ENCODE results near the gene NPIPA2. TPM values are rescaled to one million over a fixed set of nuclear protein-coding genes. Genes with fewer than 3 reads are reported as not detected.
"Not testable (repeated sequence)": the region's sequence is repeated elsewhere in the genome, so short reads cannot be mapped to it uniquely, and the experiment has no call there.

NPIPA2 gene
- polyA plus RNA-seq (2012; rRNA removed), result 0.36 and 0.80 TPM in 2 replicates
- 0.45 and 0.99 TPM in 2 replicates for polyA plus RNA-seq (2012; cell fraction: cytosol; rRNA removed)
- 0.96 and 3.9 TPM in 2 replicates for polyA plus RNA-seq (2012; cell fraction: nucleus; rRNA removed)

GRCh38 chr16:14742273-14743128 is at the start of gene NPIPA2:
Gene NPIPA2 (plus strand): TSS chr16:14742533. CDS start chr16:14748066, 5,533 bp downstream.
- DNase-seq; CTCF ChIA-PET; H4K20me1 ChIP-seq (ENCODE audit: insufficient read depth); H3K79me2 ChIP-seq (ENCODE audit: insufficient read depth); POLR2A ChIA-PET; H3K4me2 ChIP-seq; H3K4me1 ChIP-seq (ENCODE audit: control insufficient read depth in 1 of 2, insufficient read depth in 2 of 2, low read depth in 1 of 2, low read length in 1 of 2); H3K9me3 ChIP-seq; H3F3A ChIP-seq (replicated peaks; ENCODE audit: insufficient read depth); H3K9me2 ChIP-seq; H3K4me3 ChIP-seq (ENCODE audit: low read depth in 2 of 2, low read length in 1 of 2); H3K27ac ChIP-seq (ENCODE audit: low read depth in 2 of 2, low read length in 1 of 2); H3K27me3 ChIP-seq (ENCODE audit: insufficient read depth); H3K36me3 ChIP-seq (replicated peaks in 1 of 2; ENCODE audit: control insufficient read depth in 1 of 2, insufficient read depth in 2 of 2, low read length in 1 of 2); H3K9ac ChIP-seq; H2AFZ ChIP-seq (ENCODE audit: low read depth): not testable (repeated sequence)
- WGBS (ENCODE audit: low lambda C conversion rate), result no CpG with 5 or more reads among the region's 73 CpGs

GRCh38 chr16:14694129-14694528 is 48.2 kb upstream of the NPIPA2 start, which contains the start of gene PLA2G10:
Gene PLA2G10 (minus strand): TSS chr16:14694308. CDS start chr16:14694229, 79 bp downstream.
- H3K4me3 ChIP-seq (ENCODE audit: low read depth in 2 of 2, low read length in 1 of 2); H3K9ac ChIP-seq; DNase-seq; H3K9me3 ChIP-seq; H3K36me3 ChIP-seq (replicated peaks in 1 of 2; ENCODE audit: control insufficient read depth in 1 of 2, insufficient read depth in 2 of 2, low read length in 1 of 2); H3K27me3 ChIP-seq (ENCODE audit: insufficient read depth); H3K4me2 ChIP-seq; CTCF ChIA-PET; H4K20me1 ChIP-seq (ENCODE audit: insufficient read depth); H2AFZ ChIP-seq (ENCODE audit: low read depth); H3K4me1 ChIP-seq (ENCODE audit: control insufficient read depth in 1 of 2, insufficient read depth in 2 of 2, low read depth in 1 of 2, low read length in 1 of 2); H3F3A ChIP-seq (replicated peaks; ENCODE audit: insufficient read depth); H3K27ac ChIP-seq (ENCODE audit: low read depth in 2 of 2, low read length in 1 of 2); H3K9me2 ChIP-seq; H3K79me2 ChIP-seq (ENCODE audit: insufficient read depth); POLR2A ChIA-PET: not testable (repeated sequence)
- no CpG with 5 or more reads among the region's 28 CpGs for WGBS (ENCODE audit: low lambda C conversion rate)

DNA sequence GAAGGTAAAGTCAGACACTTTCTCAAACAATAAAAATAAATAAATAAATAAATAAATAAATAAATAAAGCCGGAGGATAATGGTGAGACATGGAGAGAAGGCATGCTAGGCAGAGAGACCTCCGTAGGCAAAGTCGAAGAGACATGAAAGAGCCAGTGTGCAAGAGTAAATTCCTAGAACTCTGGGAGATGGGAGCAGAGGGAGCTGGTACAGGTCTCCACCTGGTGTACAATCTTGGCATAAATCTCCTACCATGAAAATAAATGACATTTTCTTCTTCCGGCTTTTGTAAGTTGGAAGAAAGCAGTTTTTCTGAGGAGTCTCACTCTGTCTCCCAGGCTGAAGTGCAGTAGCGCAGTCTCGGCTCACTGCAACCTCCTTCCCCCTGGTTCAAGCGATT is 40.5 kb upstream of the NPIPA2 start:
- CTCF ChIA-PET; H3K27ac ChIP-seq (ENCODE audit: low read depth in 2 of 2, low read length in 1 of 2); H4K20me1 ChIP-seq (ENCODE audit: insufficient read depth); POLR2A ChIA-PET; H3K4me2 ChIP-seq; H3K9me3 ChIP-seq; DNase-seq; H3F3A ChIP-seq (replicated peaks; ENCODE audit: insufficient read depth); H3K36me3 ChIP-seq (replicated peaks in 1 of 2; ENCODE audit: control insufficient read depth in 1 of 2, insufficient read depth in 2 of 2, low read length in 1 of 2); H3K9ac ChIP-seq; H3K79me2 ChIP-seq (ENCODE audit: insufficient read depth); H3K4me3 ChIP-seq (ENCODE audit: low read depth in 2 of 2, low read length in 1 of 2); H2AFZ ChIP-seq (ENCODE audit: low read depth); H3K4me1 ChIP-seq (ENCODE audit: control insufficient read depth in 1 of 2, insufficient read depth in 2 of 2, low read depth in 1 of 2, low read length in 1 of 2); H3K27me3 ChIP-seq (ENCODE audit: insufficient read depth); H3K9me2 ChIP-seq: not testable (repeated sequence)
- WGBS (ENCODE audit: low lambda C conversion rate), result no CpG with 5 or more reads among the region's 7 CpGs

- H2AFZ ChIP-seq (ENCODE audit: low read depth); H3K9me3 ChIP-seq; H3F3A ChIP-seq (replicated peaks; ENCODE audit: insufficient read depth); CTCF ChIA-PET; POLR2A ChIA-PET; H3K9me2 ChIP-seq; H3K9ac ChIP-seq; H3K4me1 ChIP-seq (ENCODE audit: control insufficient read depth in 1 of 2, insufficient read depth in 2 of 2, low read depth in 1 of 2, low read length in 1 of 2); DNase-seq; H3K36me3 ChIP-seq (replicated peaks in 1 of 2; ENCODE audit: control insufficient read depth in 1 of 2, insufficient read depth in 2 of 2, low read length in 1 of 2); H3K27ac ChIP-seq (ENCODE audit: low read depth in 2 of 2, low read length in 1 of 2); H3K79me2 ChIP-seq (ENCODE audit: insufficient read depth); H4K20me1 ChIP-seq (ENCODE audit: insufficient read depth); H3K4me3 ChIP-seq (ENCODE audit: low read depth in 2 of 2, low read length in 1 of 2); H3K27me3 ChIP-seq (ENCODE audit: insufficient read depth); H3K4me2 ChIP-seq: not testable (repeated sequence)
- WGBS (ENCODE audit: low lambda C conversion rate), result no CpG with 5 or more reads among the region's 11 CpGs
Observed at GRCh38 chr16:14702672-14703071, 39.7 kb upstream of the NPIPA2 start.

DNA sequence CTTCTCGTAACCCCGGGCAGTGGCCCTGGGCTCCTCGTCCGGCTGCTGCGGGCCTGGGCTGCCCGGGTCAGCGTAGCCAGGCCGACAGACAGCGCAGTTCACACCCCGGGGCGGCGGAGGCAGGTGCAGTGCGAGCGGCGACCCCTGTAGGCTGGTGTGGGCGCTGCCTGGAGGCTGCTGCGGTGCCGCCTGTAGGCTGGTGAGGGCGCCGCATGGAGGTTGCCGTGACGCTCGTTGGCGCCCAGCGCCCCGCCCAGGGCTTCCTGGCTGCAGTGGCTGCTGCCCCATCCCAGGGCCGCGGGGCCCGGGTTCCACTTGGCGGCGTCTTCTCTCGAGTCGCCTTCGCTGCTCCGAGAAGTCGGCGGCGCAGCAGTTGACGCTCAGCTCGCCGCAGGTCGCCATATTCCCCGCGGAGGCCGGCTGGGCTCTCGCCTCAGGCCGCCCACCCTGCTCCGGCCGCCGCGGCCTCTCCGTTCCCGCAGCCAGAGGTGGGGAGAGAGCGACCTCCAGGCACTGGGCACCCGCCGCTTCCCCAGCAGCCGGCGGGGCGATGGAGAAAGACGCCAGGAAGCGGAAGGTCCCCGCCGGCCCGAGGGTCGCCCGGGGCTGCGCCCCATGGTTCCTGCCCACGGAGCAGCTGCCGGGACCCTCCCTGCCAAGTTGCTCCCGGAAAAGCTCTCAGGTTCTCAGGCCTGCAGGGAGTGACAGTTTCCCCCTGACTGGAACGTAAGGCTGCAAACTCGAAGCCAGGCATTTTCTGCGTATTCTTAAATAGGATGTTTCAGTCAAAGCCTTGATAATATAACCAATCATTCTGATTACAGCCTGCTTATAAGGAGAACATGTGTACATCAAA is 38.9 kb upstream of the NPIPA2 start, which contains the start of gene NPIPA3:
Gene NPIPA3, plus strand, starts transcription at position 256 of the 856 bp plus-strand sequence. CDS start 5,533 bp downstream, outside the sequence.
- H3K4me2 ChIP-seq; H3K27me3 ChIP-seq (ENCODE audit: insufficient read depth); H3K9me3 ChIP-seq; CTCF ChIA-PET; H3K27ac ChIP-seq (ENCODE audit: low read depth in 2 of 2, low read length in 1 of 2); H4K20me1 ChIP-seq (ENCODE audit: insufficient read depth); H3K4me3 ChIP-seq (ENCODE audit: low read depth in 2 of 2, low read length in 1 of 2); H2AFZ ChIP-seq (ENCODE audit: low read depth); H3K36me3 ChIP-seq (replicated peaks in 1 of 2; ENCODE audit: control insufficient read depth in 1 of 2, insufficient read depth in 2 of 2, low read length in 1 of 2); H3F3A ChIP-seq (replicated peaks; ENCODE audit: insufficient read depth); H3K79me2 ChIP-seq (ENCODE audit: insufficient read depth); H3K9me2 ChIP-seq; H3K4me1 ChIP-seq (ENCODE audit: control insufficient read depth in 1 of 2, insufficient read depth in 2 of 2, low read depth in 1 of 2, low read length in 1 of 2); POLR2A ChIA-PET; H3K9ac ChIP-seq; DNase-seq: not testable (repeated sequence)
- no CpG with 5 or more reads among the region's 73 CpGs for WGBS (ENCODE audit: low lambda C conversion rate)

DNA sequence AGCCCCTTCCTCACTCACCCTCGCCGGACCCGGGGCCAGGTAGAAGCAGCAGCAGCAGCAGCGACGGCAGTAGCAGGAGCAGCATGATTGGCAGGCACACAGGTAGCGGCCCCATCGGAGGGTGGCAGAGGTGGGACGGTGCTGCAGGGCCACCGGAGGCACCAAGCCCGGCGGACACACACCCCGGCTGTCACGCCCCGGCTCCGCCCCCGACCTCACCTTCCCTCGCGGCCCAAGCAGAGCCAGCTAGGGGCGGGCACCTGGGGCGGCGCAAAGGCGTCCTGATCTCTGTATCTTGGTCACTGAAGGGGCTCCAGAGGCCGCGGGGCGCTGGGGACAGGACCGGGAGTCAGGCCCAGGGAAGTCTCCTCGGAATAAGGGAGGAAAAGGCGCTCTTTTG is 9.1 kb upstream of the NPIPA2 start:
- H2AFZ ChIP-seq (ENCODE audit: low read depth); H3K4me1 ChIP-seq (ENCODE audit: control insufficient read depth in 1 of 2, insufficient read depth in 2 of 2, low read depth in 1 of 2, low read length in 1 of 2); H3K79me2 ChIP-seq (ENCODE audit: insufficient read depth); H3K27ac ChIP-seq (ENCODE audit: low read depth in 2 of 2, low read length in 1 of 2); H3K4me2 ChIP-seq; H3F3A ChIP-seq (replicated peaks; ENCODE audit: insufficient read depth); H3K27me3 ChIP-seq (ENCODE audit: insufficient read depth); H3K9ac ChIP-seq; H4K20me1 ChIP-seq (ENCODE audit: insufficient read depth); H3K9me3 ChIP-seq; H3K9me2 ChIP-seq; POLR2A ChIA-PET; DNase-seq; CTCF ChIA-PET; H3K36me3 ChIP-seq (replicated peaks in 1 of 2; ENCODE audit: control insufficient read depth in 1 of 2, insufficient read depth in 2 of 2, low read length in 1 of 2); H3K4me3 ChIP-seq (ENCODE audit: low read depth in 2 of 2, low read length in 1 of 2): not testable (repeated sequence)
- WGBS (ENCODE audit: low lambda C conversion rate), result no CpG with 5 or more reads among the region's 28 CpGs

Measured in SK-N-SH (cell line).